Urothelium cell line (cell line): Measurements from ENCODE around the gene CRCP.

Experiments used
- DNase-seq: peaks from one replicate; pipeline ENCODE4 v3.0.0; 2011; ENCODE audit warnings: low spot score, mixed read lengths
- FAIRE-seq: peaks from 2 replicates; lab custom pipeline; 2011; peaks lifted over from hg19 to GRCh38; lab: Jason Lieb, UNC

CRCP gene

DNA sequence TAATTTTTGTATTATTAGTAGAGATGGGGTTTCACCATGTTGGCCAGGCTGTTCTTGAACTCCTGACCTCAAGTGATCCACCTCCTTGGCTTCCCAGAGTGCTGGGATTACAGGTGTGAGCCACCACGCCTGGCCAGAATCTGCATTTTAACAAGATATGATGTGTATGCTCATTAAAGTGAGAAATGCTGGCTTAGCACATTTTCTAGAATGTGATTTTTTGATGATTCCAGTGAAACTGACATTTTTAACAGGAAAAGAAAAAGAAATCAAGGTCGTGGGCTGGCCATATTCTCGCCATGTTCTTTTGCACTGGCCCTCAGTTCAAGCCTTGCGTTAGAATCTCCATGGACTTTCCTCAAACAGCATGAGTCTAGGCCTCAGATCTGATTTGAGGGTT is 72.3 kb downstream of the CRCP start:
- FAIRE-seq (no peak), DNase-seq (no peak)

DNA sequence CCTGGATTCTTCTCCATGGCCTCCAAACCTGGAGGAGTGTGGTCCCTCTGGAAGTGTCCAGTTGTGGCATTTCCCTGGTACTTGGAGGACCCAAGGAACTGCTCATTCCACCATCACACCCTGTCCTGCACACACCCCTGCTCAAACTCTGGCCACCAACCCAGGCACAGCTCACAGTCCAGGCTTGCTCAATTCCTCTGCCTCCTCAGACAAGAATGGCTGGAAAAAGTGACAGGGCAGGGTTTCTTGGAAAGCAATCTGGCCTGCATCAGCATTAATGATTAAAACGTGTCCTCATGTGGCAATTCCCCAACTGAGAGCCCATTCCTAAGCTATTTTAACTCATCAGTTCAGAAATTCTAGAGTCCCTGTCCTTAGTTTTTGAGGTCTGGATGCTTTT is 73.3 kb downstream of the CRCP start:
- FAIRE-seq, result no peak
- no peak for DNase-seq

DNA sequence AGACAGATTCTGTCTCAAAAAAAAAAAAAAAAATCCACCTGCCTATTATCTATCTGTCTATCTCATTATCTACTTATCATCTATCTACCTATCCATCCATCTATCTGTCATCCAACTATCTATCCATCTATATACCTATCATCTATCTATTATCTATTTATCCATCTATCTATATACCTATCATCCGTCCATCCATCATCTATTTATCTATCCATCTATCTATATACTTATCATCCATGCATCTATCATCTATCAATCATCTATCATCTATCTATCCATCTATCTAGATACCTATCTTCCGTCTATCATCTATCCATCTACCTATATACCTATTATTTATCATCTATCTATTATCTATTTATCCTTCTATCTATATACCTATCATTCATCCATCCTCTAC is 74.0 kb downstream of the CRCP start:
- no peak for FAIRE-seq
- DNase-seq, result no peak

DNA sequence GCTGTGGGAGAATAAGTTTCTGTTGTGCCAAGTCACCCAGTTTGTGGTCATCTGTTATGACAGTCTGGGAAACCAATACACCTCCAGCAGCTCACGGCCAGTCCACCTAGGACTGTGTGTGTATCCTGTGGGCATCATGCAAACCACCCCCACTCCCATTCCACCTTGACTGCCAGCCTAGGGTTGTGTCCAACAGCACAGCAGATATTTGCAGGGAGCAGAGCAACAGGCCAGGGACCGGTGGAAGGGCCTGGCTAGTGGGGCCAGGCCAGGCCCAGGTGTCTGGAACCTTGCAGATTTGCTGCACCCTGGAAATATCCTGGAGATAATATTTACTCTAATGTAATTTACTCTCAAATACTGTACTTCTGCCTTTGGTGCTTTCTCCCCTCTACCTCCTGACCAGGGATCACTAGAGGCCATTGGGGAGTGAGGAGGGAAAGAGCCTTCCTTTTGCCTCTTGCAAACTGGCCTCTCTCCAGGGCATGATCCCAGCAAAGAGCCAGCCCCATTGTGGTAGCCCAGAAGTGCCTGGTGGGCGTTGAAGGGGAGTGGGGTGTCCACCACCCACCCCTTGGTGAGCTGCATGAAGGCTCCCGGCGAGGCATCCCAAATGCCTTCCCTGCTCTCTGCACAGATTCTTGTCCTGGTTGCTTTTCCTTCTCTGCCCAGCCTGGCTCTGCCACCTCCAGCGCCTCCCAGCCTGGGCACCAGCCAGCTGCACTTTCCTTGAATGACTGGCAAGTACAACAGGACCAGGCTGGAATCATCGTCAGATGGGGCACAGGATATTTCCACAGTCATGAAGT is 75.3 kb downstream of the CRCP start:
- FAIRE-seq (no peak), DNase-seq (no peak)

DNA sequence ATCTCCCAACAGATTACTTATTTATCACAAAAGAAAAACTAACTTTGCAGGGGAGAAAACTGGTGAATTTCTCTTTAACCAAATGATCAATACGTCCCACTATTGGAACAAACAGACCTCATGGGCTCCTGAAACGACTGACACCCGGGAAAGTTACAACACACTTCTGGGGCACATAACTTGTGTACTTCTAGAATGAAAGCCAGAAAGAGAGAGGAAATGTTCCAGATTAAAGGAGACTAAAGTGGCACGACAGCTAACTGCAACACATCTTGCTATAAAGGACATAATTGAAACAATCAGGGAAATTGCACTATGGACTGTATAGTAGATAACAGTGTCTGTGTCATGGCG is 75.8 kb downstream of the CRCP start:
- DNase-seq, result no peak
- no peak for FAIRE-seq

DNA sequence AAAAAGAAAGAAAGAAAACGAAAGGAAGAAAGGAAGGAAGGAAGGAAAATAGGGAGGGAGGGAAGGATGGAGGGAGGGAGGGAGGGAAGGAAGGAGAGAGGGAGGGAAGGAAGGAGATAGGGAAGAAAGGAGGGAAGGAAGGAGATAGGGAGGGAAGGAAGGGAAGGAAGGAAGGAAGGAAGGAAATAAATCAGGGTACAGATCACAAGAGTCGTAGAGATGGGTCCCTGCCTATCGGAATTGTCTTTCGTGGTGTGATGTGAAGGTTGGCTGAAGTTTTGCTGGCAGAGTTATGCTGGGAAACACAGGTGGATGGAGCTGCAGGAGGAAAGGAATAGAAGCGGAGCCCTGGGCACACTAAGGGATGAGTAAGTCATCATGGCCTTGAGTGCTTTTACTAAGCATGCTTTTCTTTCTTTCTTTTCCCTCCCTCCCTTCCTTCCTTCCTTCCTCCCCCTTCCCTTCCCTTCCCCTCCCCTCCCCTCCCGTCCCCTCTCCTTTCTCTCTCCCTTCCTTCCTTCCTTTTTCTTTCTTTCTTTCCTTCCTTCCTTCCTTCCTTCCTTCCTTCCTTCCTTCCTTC is 78.6 kb downstream of the CRCP start:
- FAIRE-seq (no peak), DNase-seq (no peak)

DNA sequence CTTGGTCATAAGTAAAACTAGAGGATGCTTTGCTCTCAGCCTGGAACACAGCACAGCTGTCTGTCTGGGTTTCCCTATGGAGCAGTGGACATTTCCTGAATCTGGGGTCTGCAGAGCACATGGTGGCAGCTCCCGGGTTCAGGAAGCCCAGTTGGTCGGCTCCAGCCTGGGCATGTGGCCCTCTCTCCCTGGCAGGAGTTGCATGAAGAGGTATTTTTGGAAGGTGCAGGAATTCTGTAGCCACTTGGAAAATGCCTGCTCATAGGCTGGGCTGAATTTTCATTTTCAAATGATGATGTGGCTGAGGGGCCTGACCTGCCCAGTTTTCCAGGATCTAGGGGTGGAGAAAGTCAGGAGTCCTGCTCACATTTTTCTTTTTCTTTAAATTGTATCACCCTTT is 83.8 kb downstream of the CRCP start:
- DNase-seq (no peak), FAIRE-seq (no peak)

DNA sequence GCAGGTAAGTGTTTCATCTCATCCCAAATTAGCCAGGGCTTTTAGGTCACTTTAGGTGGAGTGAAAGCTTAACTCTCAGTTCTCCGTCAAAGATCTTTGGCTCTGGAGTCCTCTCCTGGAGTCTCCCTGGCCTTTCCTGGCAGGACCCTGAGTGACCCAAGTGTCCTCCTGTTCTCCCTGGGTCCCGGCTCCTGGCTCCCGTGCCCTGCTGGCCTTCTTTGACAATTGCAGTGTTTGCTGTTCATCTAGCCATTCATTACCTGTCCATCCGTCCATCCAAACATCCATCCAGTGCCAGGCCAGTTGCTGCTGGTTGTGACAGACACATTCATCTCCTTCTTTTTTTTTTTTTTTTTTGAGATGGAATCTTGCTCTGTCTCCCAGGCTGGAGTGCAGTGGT is 84.3 kb downstream of the CRCP start:
- no peak for FAIRE-seq
- no peak for DNase-seq

DNA sequence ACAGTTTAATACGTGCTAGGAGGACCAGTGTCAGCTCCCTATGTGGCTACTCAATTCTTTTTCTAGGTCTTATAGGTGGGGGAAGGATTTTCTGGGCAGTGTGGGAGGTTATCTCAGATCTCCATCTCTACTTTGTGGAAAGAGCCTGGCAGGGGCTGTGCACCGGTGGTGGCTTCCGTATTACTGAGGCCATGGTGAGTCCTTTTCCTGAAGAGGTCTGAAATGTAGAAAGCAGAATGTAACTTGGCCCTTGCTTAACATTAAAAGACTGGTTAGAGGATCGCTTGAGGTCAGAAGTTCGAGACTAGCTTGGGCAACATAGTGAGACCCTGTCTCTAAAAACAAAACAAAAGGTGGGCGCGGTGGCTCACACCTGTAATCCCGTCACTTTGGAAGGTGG is 87.8 kb downstream of the CRCP start:
- no peak for FAIRE-seq
- DNase-seq, result no peak
